PC-3 (cell line): ENCODE results near the gene COPG2. TPM values are rescaled to one million over a fixed set of nuclear protein-coding genes. Genes with fewer than 3 reads are reported as not detected.

Source experiments
- ATAC-seq: fragments of 200-7000 bp; cut with Tn5 transposase; 2 replicates; pipeline ENCODE4 v1.9.1; 2020; ENCODE audit warnings: mild to moderate bottlenecking, moderate library complexity
- BruUV-seq: library from RNA; stranded (reverse); fragments of 400-500 nt; replicated peaks from 2 replicates; lab custom pipeline; 2021; lab: Mats Ljungman, UMichigan
- CTCF ChIA-PET: fragments of 300-600 bp; sonication (Branson Sonifier 250); formaldehyde crosslinking; loops from one replicate; lab custom pipeline; 2022; ENCODE audit warnings: antibody characterized with exemption; lab: Charles Lee
- POLR2A ChIA-PET: fragments of 300-600 bp; sonication (Branson Sonifier 250); formaldehyde crosslinking; loops from one replicate; lab custom pipeline; 2022; ENCODE audit warnings: antibody characterized with exemption; ENCODE audit not compliant: unreplicated experiment; lab: Charles Lee
- DNase-seq: peaks from one replicate; pipeline ENCODE4 v3.0.0-alpha.2; 2015
- H2AFZ ChIP-seq: fragments of 300-600 bp; sonication (generic); 2 replicates; pipeline ENCODE4 v1.6.0; 2016; ENCODE audit warnings: antibody characterized with exemption, low read length
- H3F3A ChIP-seq: fragments of 300-600 bp; sonication (generic); one replicate; pipeline ENCODE4 v1.6.0; 2017; ENCODE audit warnings: antibody characterized with exemption, low read length, control low read depth, mild to moderate bottlenecking; ENCODE audit not compliant: unreplicated experiment
- H3K27ac ChIP-seq: fragments of 300-600 bp; sonication (generic); 2 replicates; pipeline ENCODE4 v1.5.1; 2016; ENCODE audit warnings: mild to moderate bottlenecking, low read length
- H3K27me3 ChIP-seq: fragments of 300-600 bp; sonication (generic); 2 replicates; pipeline ENCODE4 v1.6.1; 2016; ENCODE audit warnings: low read length, mixed read lengths
- H3K36me3 ChIP-seq: fragments of 300-600 bp; sonication (generic); 2 replicates; pipeline ENCODE4 v1.6.1; 2016; ENCODE audit warnings: low read depth, mixed run types, low read length, mixed read lengths
- H3K4me1 ChIP-seq: fragments of 300-600 bp; sonication (generic); 2 replicates; pipeline ENCODE4 v1.5.1; 2016; ENCODE audit warnings: low read length; ENCODE audit not compliant: insufficient read depth
- H3K4me2 ChIP-seq: fragments of 300-600 bp; sonication (generic); 2 replicates; pipeline ENCODE4 v1.6.0; 2016; ENCODE audit warnings: low read length
- H3K4me3 ChIP-seq: fragments of 300-600 bp; sonication (generic); 2 replicates; pipeline ENCODE4 v1.5.1; 2016; ENCODE audit warnings: mild to moderate bottlenecking, low read length, mixed read lengths
- H3K79me2 ChIP-seq: fragments of 300-600 bp; sonication (generic); 2 replicates; pipeline ENCODE4 v1.6.1; 2017; ENCODE audit warnings: low read length, mixed read lengths
- H3K9ac ChIP-seq: fragments of 300-600 bp; sonication (generic); 2 replicates; pipeline ENCODE4 v1.6.0; 2016; ENCODE audit warnings: mild to moderate bottlenecking, low read length
- H3K9me2 ChIP-seq: fragments of 300-600 bp; sonication (generic); replicated peaks from 2 replicates; pipeline ENCODE4 v1.6.1; 2016; ENCODE audit warnings: mixed run types, low read length, mixed read lengths
- H3K9me3 ChIP-seq: fragments of 300-600 bp; sonication (generic); 2 replicates; pipeline ENCODE4 v1.6.1; 2016; ENCODE audit warnings: low read length, mixed read lengths
- H4K20me1 ChIP-seq: fragments of 300-600 bp; sonication (generic); 2 replicates; pipeline ENCODE4 v1.6.1; 2016; ENCODE audit warnings: low read length, mixed read lengths
- EZH2 ChIP-seq: fragments of 300-600 bp; sonication (generic); IDR thresholded peaks from one replicate; pipeline ENCODE4 v1.6.1; 2017; ENCODE audit warnings: antibody characterized with exemption, mild to moderate bottlenecking, low read length; ENCODE audit not compliant: unreplicated experiment
- EZH2phosphoT487 ChIP-seq: fragments of 300-600 bp; sonication (generic); IDR thresholded peaks from 2 replicates; pipeline ENCODE4 v1.6.1; 2018; ENCODE audit warnings: mild to moderate bottlenecking, antibody characterized with exemption, low read length, borderline replicate concordance
- intact Hi-C: fragments of 100-400 bp; cut with micrococcal nuclease; formaldehyde crosslinking; loops from 2 replicates; pipeline ENCODE4 v1.9.0; 2023
- total RNA-seq: library from RNA; depleted of rRNA; stranded (reverse); fragments of >200 nt; gene quantifications from 2 replicates; pipeline ENCODE4 v1.2.3, GENCODE V29; 2014
- TF ChIP-seq, protein P1 (sequence below): fragments of 300-600 bp; sonication (generic); conservative IDR thresholded peaks from 2 replicates; pipeline ENCODE4 v1.5.1; 2017; ENCODE audit warnings: antibody characterized with exemption, low read depth, mild to moderate bottlenecking, low read length

The COPG2 gene
- total RNA-seq, 1 experiment from 2014 or later, result 9.1 TPM

GRCh38 chr7:130622866-130623265, 45.7 kb downstream of the COPG2 start:
- H3K9me2 ChIP-seq, result no peaks in the 10 kb centered on the region
- no peaks in the 10 kb centered on the region for H3K27me3 ChIP-seq
- no peaks in the 10 kb centered on the region for H3F3A ChIP-seq
- H3K27ac ChIP-seq, result no peak overlapping the region
- DNase-seq (no peak), ATAC-seq (no peak)
- H3K4me3 ChIP-seq, result no peak overlapping the region
- no peaks in the 10 kb centered on the region for H3K79me2 ChIP-seq
- no peaks in the 10 kb centered on the region for H3K9me3 ChIP-seq
- ChIA-PET CTCF (no interaction called here), POLR2A (no interaction called here)
- H3K4me2 ChIP-seq, result no peak overlapping the region
- BruUV-seq, result no TSS peak
- no peaks in the 10 kb centered on the region for H3K4me1 ChIP-seq
- intact Hi-C loops, result no loop called here
- H2AFZ ChIP-seq, result no peak overlapping the region
- TF ChIP-seq, protein P1, sequence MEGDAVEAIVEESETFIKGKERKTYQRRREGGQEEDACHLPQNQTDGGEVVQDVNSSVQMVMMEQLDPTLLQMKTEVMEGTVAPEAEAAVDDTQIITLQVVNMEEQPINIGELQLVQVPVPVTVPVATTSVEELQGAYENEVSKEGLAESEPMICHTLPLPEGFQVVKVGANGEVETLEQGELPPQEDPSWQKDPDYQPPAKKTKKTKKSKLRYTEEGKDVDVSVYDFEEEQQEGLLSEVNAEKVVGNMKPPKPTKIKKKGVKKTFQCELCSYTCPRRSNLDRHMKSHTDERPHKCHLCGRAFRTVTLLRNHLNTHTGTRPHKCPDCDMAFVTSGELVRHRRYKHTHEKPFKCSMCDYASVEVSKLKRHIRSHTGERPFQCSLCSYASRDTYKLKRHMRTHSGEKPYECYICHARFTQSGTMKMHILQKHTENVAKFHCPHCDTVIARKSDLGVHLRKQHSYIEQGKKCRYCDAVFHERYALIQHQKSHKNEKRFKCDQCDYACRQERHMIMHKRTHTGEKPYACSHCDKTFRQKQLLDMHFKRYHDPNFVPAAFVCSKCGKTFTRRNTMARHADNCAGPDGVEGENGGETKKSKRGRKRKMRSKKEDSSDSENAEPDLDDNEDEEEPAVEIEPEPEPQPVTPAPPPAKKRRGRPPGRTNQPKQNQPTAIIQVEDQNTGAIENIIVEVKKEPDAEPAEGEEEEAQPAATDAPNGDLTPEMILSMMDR, result no peak
- no peak for TF ChIP-seq EZH2phosphoT487
- no peak for TF ChIP-seq EZH2
- no peaks in the 10 kb centered on the region for H4K20me1 ChIP-seq
- H3K9ac ChIP-seq, result no peak overlapping the region
- no peaks in the 10 kb centered on the region for H3K36me3 ChIP-seq

GRCh38 chr7:130615583-130615982, 53.0 kb downstream of the COPG2 start:
- TF ChIP-seq EZH2 (no peak), EZH2phosphoT487 (no peak)
- TF ChIP-seq, protein P1, result no peak
- Histone ChIP-seq H2AFZ (no peak overlapping the region), H3K27ac (no peak overlapping the region), H3K9ac (no peak overlapping the region), H3K36me3 (0 out of 2 replicates have a peak, but pooled peaks cover 2% of the 10 kb centered on the region), H3K9me2 (no peaks in the 10 kb centered on the region), H3K4me2 (no peak overlapping the region), H3F3A (no peaks in the 10 kb centered on the region), H3K4me3 (no peak overlapping the region), H3K4me1 (no peaks in the 10 kb centered on the region), H3K79me2 (no peaks in the 10 kb centered on the region), H3K9me3 (no peaks in the 10 kb centered on the region), H4K20me1 (no peaks in the 10 kb centered on the region), H3K27me3 (no peaks in the 10 kb centered on the region)
- BruUV-seq, result no TSS peak
- ATAC-seq (no peak), DNase-seq (no peak)
- ChIA-PET CTCF (no interaction called here), POLR2A (no interaction called here)
- intact Hi-C loops, result no loop called here

DNA sequence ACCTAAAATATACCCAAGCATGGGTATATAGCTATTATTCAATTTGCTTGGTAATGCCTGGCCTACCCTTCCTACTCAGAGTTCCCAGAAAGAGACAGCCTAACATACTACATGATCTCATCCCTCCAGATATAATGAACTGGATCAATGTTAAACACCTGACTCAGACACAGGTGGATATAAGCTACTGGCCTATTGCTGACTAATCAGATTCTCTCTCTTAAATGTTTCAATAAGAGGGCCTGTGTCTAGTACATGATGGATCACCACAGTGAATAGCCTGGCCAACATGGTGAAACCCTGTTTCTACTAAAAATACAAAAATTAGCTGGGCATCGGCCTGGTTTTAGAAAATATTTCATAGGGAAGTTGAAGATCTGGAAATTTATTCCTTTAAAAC, 54.1 kb downstream of the COPG2 start:
- CTCF ChIA-PET, result no interaction called here

More for the DNA sequence above, 54.1 kb downstream of the COPG2 start:
- Histone ChIP-seq H3K27ac (no peak overlapping the region), H3K27me3 (no peaks in the 10 kb centered on the region), H3K4me1 (no peaks in the 10 kb centered on the region), H3K9me3 (no peaks in the 10 kb centered on the region), H3K4me2 (no peak overlapping the region), H3K9me2 (no peaks in the 10 kb centered on the region), H3K36me3 (0 out of 2 replicates have a peak, but pooled peaks cover 2% of the 10 kb centered on the region), H3K79me2 (no peaks in the 10 kb centered on the region), H3K4me3 (no peak overlapping the region), H2AFZ (no peak overlapping the region), H3F3A (no peaks in the 10 kb centered on the region), H4K20me1 (no peaks in the 10 kb centered on the region), H3K9ac (no peak overlapping the region)
- POLR2A ChIA-PET, result no interaction called here
- no peak for ATAC-seq
- DNase-seq, result no peak
- TF ChIP-seq, protein P1, result no peak
- TF ChIP-seq EZH2phosphoT487, result no peak
- TF ChIP-seq EZH2, result no peak
- intact Hi-C loops, result no loop called here
- no TSS peak for BruUV-seq
